ENCODE results near the gene CHST12. TPM values are rescaled to one million over a fixed set of nuclear protein-coding genes. Genes with fewer than 3 reads are reported as not detected.

The CHST12 gene
- total and polyA plus RNA-seq, 2 of the 4 experiments (the other 2 are of a cell fraction): 3.8 to 27.0 TPM

DNA sequence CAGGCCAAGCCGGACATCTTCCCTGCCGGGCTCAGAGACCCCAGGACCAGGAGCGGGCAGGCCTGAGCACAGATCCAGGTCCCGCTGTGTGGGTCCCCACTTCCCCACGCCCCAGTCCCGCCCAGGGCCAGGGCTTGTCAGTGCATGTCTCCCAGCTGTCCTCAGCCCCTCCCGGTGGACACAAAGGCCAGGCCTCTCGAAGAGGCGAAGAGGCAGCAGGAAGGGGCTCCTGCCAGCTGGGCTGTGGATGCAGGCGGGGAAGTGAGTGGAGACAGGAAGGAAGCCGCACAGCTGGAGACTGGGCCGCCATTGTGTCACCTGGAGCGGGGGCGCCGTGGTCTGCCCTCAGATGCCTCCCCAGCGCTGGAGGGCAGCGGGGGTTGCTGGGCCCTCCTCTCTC, 68.0 kb downstream of the CHST12 start:
- H4K5ac ChIP-seq (ENCODE audit: low read depth, low read length): no peak overlapping the region; the same call in 1 of the 2 replicates
- WGBS, 2 experiments (ENCODE audit: extremely low coverage in 2 of 2, insufficient read length in 1 of 2): 20% methylated on average over 2 of the region's 17 CpGs; no CpG with 5 or more reads in 1 of the 2 experiments
- H3K27ac ChIP-seq (ENCODE audit: insufficient read depth, low read length): no peak overlapping the region; the same call in 1 of the 2 replicates
- H3K14ac ChIP-seq (replicated peaks; ENCODE audit: low read depth, low read length): no peak overlapping the region
- ChIA-PET POLR2A (ENCODE audit: unreplicated experiment) (no interaction called here), CTCF (interaction anchor here (0.9 kb wide), 1 partner anchor 20 kb away, joined by 3 read pairs; no protein-coding TSS in a partner anchor)
- H4K91ac ChIP-seq (ENCODE audit: insufficient read depth, low read depth, low read length): no peak overlapping the region
- no peak overlapping the region for H2BK15ac ChIP-seq (ENCODE audit: low read depth, low read length)
- TF ChIP-seq MAZ (IDR thresholded peaks at IDR 0.05; ENCODE audit: borderline replicate concordance, low read depth, low read length) (no peak), RFX5 (IDR thresholded peaks at IDR 0.05; ENCODE audit: low read depth, low read length) (no peak), MAFK (IDR thresholded peaks at IDR 0.05; ENCODE audit: low read depth, low read length) (no peak), SMC3 (IDR thresholded peaks at IDR 0.05; ENCODE audit: low read depth, low read length) (no peak)
- H2BK5ac ChIP-seq (ENCODE audit: low read depth, low read length, poor library complexity, severe bottlenecking): no peak overlapping the region
- intact Hi-C loops (cut with micrococcal nuclease): loop anchor here (2.0 to 10.0 kb wide), 3 partner anchors 67 to 683 kb away; no protein-coding TSS in a partner anchor
- no peaks in the 10 kb centered on the region for H3K36me3 ChIP-seq (ENCODE audit: control insufficient read depth, insufficient read depth, low read length)
- DNase-seq (peak; percentile 25), ATAC-seq (ENCODE audit: low read depth) (peak; percentile 46)
- no peak overlapping the region for H3K4me2 ChIP-seq (ENCODE audit: low read depth, low read length)
- no TSS peak for BruUV-seq (replicated peaks)
- no peaks in the 10 kb centered on the region for H3K9me3 ChIP-seq (ENCODE audit: control insufficient read depth, insufficient read depth, low read length)
- no peak overlapping the region for H3K4me3 ChIP-seq (ENCODE audit: insufficient read depth, low read depth, low read length)
- no peak overlapping the region for H2AK9ac ChIP-seq (replicated peaks; ENCODE audit: low read depth, low read length, poor library complexity)
- no peak overlapping the region for H3K56ac ChIP-seq (ENCODE audit: extremely low read depth, insufficient read depth, low read length)
- H3K9me1 ChIP-seq (ENCODE audit: insufficient read depth, low read length): no peaks in the 10 kb centered on the region
- H2BK120ac ChIP-seq (ENCODE audit: low read depth, low read length): no peak overlapping the region; the same call in 1 of the 2 replicates
- no peak overlapping the region for H2BK20ac ChIP-seq (ENCODE audit: low read depth, low read length)
- H2AK5ac ChIP-seq (ENCODE audit: low read depth, low read length): no peak overlapping the region
- H3K79me1 ChIP-seq (ENCODE audit: low read depth in 1 of 2, low read length in 2 of 2): no peaks in the 10 kb centered on the region
- in situ Hi-C loops (cut with MboI; ENCODE audit: low sequenced_read_pairs): no loop called here
- H4K20me1 ChIP-seq (ENCODE audit: insufficient read depth, low read length): no peaks in the 10 kb centered on the region
- H3K4me1 ChIP-seq (ENCODE audit: control insufficient read depth, insufficient read depth, low read length): peaks cover 6% of the 10 kb centered on the region; the same call in 1 of the 2 replicates
- H3K18ac ChIP-seq (ENCODE audit: low read depth, low read length): no peak overlapping the region
- no peak overlapping the region for H3K23ac ChIP-seq (ENCODE audit: low read depth, low read length)
- H4K8ac ChIP-seq (ENCODE audit: low read depth in 2 of 2, low read length in 2 of 2): peak overlapping the region in 1 of 2 experiments; percentile 57; a peak in 1 of 4 replicates
- peak overlapping the region; percentile 85 for H2AFZ ChIP-seq (replicated peaks; ENCODE audit: low read length, poor library complexity)
- dilution Hi-C loops (cut with HindIII; ENCODE audit: low sequenced_read_pairs, unreplicated experiment): no loop called here
- peak overlapping the region; percentile 24; the same call in 1 of the 2 replicates for H3K4ac ChIP-seq (ENCODE audit: low read depth, low read length)
- no peak overlapping the region for H3K9ac ChIP-seq (ENCODE audit: low read depth, low read length)
- peaks cover 3% of the 10 kb centered on the region; the same call in 1 of the 2 replicates for H3K27me3 ChIP-seq (ENCODE audit: control insufficient read depth, insufficient read depth, low read length)

Data from IMR-90 (cell line).